Cardiac septum (tissue), 1 donor: ENCODE measurements around the gene PAFAH1B1. TPM values are rescaled to one million over a fixed set of nuclear protein-coding genes. Genes with fewer than 3 reads are reported as not detected.
"Not testable (repeated sequence)": the region's sequence is repeated elsewhere in the genome, so short reads cannot be mapped to it uniquely, and the experiment has no call there.

ENCODE experiments used
- DNase-seq: peaks from one replicate; pipeline ENCODE4 v3.0.0-alpha.2; 2020; ENCODE audit warnings: low spot score
- intact Hi-C: fragments of 100-400 bp; cut with DNase I; formaldehyde crosslinking; loops from one replicate; pipeline ENCODE4 v1.14.0; 2022
- total RNA-seq: library from RNA; stranded (reverse); fragmentation: NEBNext Ultra II Directional; extraction: Animal tissue kit (Norgen Biotek cat#: 25700); gene quantifications from one replicate; pipeline ENCODE4 v1.2.1, GENCODE V29; 2021
- donor health status: DM: no; HTN: no; CAD: no.

Gene PAFAH1B1
- total RNA-seq, 1 donor from 2014 or later: 142 TPM

- DNase-seq: peak; percentile 90
- intact Hi-C loops: loop anchor here (2.0 to 5.0 kb wide), 4 partner anchors 82 to 202 kb away; partner anchors contain the start of gene METTL16
Observed at GRCh38 chr17:2593821-2594721, 617 bp downstream of the PAFAH1B1 start.

- DNase-seq: no peak
- intact Hi-C loops: loop anchor here (5.0 kb wide), 3 partner anchors 83 to 203 kb away; partner anchors contain the start of gene METTL16
Observed at GRCh38 chr17:2594722-2595599, 1.5 kb downstream of the PAFAH1B1 start.

- intact Hi-C loops: no loop called here
- no peak for DNase-seq
Observed at GRCh38 chr17:2595716-2596115, 2.3 kb downstream of the PAFAH1B1 start.

- intact Hi-C loops: no loop called here
- DNase-seq: no peak
Observed at GRCh38 chr17:2598166-2598565, 4.7 kb downstream of the PAFAH1B1 start.

GRCh38 chr17:2602597-2603017 lies 9.2 kb downstream of the PAFAH1B1 start:
- DNase-seq: no peak
- intact Hi-C loops: loop anchor here (5.0 kb wide), 1 partner anchor 70 kb away; no protein-coding TSS in a partner anchor

GRCh38 chr17:2608350-2608913 lies 15.0 kb downstream of the PAFAH1B1 start:
- intact Hi-C loops: no loop called here
- DNase-seq: no peak

- intact Hi-C loops: no loop called here
- DNase-seq: no peak
Observed at GRCh38 chr17:2609091-2609490, 15.6 kb downstream of the PAFAH1B1 start.

GRCh38 chr17:2610195-2611175 lies 17.0 kb downstream of the PAFAH1B1 start:
- no peak for DNase-seq
- intact Hi-C loops: no loop called here

GRCh38 chr17:2611627-2612026 lies 18.2 kb downstream of the PAFAH1B1 start:
- intact Hi-C loops: no loop called here
- no peak for DNase-seq

- DNase-seq: no peak
Observed at GRCh38 chr17:2612630-2613029, 19.2 kb downstream of the PAFAH1B1 start.

GRCh38 chr17:2613089-2613808 lies 19.8 kb downstream of the PAFAH1B1 start:
- no peak for DNase-seq
- intact Hi-C loops: no loop called here

More at GRCh38 chr17:2612630-2613029, 19.2 kb downstream of the PAFAH1B1 start:
- intact Hi-C loops: no loop called here

GRCh38 chr17:2615882-2616281 lies 22.4 kb downstream of the PAFAH1B1 start:
- intact Hi-C loops: no loop called here
- no peak for DNase-seq

- no peak for DNase-seq
- intact Hi-C loops: no loop called here
Observed at GRCh38 chr17:2621241-2621640, 27.8 kb downstream of the PAFAH1B1 start.

- DNase-seq, intact Hi-C loops: not testable (repeated sequence)
Observed at GRCh38 chr17:2621951-2622405, 28.5 kb downstream of the PAFAH1B1 start.

- intact Hi-C loops, DNase-seq: not testable (repeated sequence)
Observed at GRCh38 chr17:2622721-2623301, 29.4 kb downstream of the PAFAH1B1 start.

- intact Hi-C loops: no loop called here
Observed at GRCh38 chr17:2624292-2624731, 30.9 kb downstream of the PAFAH1B1 start.

GRCh38 chr17:2626626-2627219 lies 33.3 kb downstream of the PAFAH1B1 start:
- DNase-seq, intact Hi-C loops: not testable (repeated sequence)

More at GRCh38 chr17:2624292-2624731, 30.9 kb downstream of the PAFAH1B1 start:
- DNase-seq: no peak
